Neural cell (in vitro differentiated cells): Measurements from ENCODE around the gene TENM3. TPM values are rescaled to one million over a fixed set of nuclear protein-coding genes. Genes with fewer than 3 reads are reported as not detected.

Experiments used
- H2AFZ ChIP-seq: fragments of 200-600, 300-800 bp; sonication (generic), shearing (Covaris generic); 2 replicates; pipeline ENCODE4 v1.6.0; 2014; ENCODE audit warnings: low read depth, mild to moderate bottlenecking, antibody characterized with exemption, low read length, moderate library complexity
- H3F3A ChIP-seq: fragments of 200-600 bp; shearing (Covaris generic); 2 replicates; pipeline ENCODE4 v1.6.1; 2016; ENCODE audit warnings: mild to moderate bottlenecking, moderate library complexity, mixed read lengths, antibody characterized with exemption, low read length; ENCODE audit not compliant: insufficient read depth, poor library complexity, severe bottlenecking
- H3K27ac ChIP-seq: fragments of 200-600, 300-800 bp; sonication (generic), shearing (Covaris generic); 2 replicates; pipeline ENCODE4 v1.5.1; 2014; ENCODE audit warnings: mild to moderate bottlenecking, low read length, moderate library complexity
- H3K27me3 ChIP-seq: fragments of 300-800, 200-600 bp; sonication (generic), shearing (Covaris generic); 2 replicates; pipeline ENCODE4 v1.6.0; 2014; ENCODE audit warnings: mild to moderate bottlenecking, low read depth, low read length, moderate library complexity; ENCODE audit not compliant: insufficient read depth
- H3K36me3 ChIP-seq: fragments of 300-800, 200-600 bp; sonication (generic), shearing (Covaris generic); 2 replicates; pipeline ENCODE4 v1.5.1; 2014; ENCODE audit warnings: mild to moderate bottlenecking, antibody characterized with exemption, low read length, moderate library complexity; ENCODE audit not compliant: insufficient read depth
- H3K4me2 ChIP-seq: fragments of 300-800, 200-600 bp; sonication (generic), shearing (Covaris generic); 2 replicates; pipeline ENCODE4 v1.6.0; 2014; ENCODE audit warnings: mild to moderate bottlenecking, low read length
- H3K4me3 ChIP-seq: fragments of 300-800, 200-600 bp; sonication (generic), shearing (Covaris generic); 2 replicates; pipeline ENCODE4 v1.5.1; 2014; ENCODE audit warnings: mild to moderate bottlenecking, low read length, moderate library complexity
- H3K79me2 ChIP-seq: fragments of 200-600 bp; shearing (Covaris generic); replicated peaks from 2 replicates; pipeline ENCODE4 v1.6.0; 2014; ENCODE audit warnings: mild to moderate bottlenecking, low read length, moderate library complexity; ENCODE audit not compliant: insufficient read depth
- H3K9ac ChIP-seq: fragments of 300-800, 200-600 bp; sonication (generic), shearing (Covaris generic); 2 replicates; pipeline ENCODE4 v1.6.1; 2016; ENCODE audit warnings: mild to moderate bottlenecking, low read length, mixed read lengths
- H3K9me2 ChIP-seq: fragments of 200-600 bp; shearing (Covaris generic); 2 replicates; pipeline ENCODE4 v1.6.1; 2016; ENCODE audit warnings: mild to moderate bottlenecking, low read length, mixed read lengths; ENCODE audit not compliant: insufficient read depth
- H3K9me3 ChIP-seq: fragments of 200-600, 300-800 bp; sonication (generic), shearing (Covaris generic); 2 replicates; pipeline ENCODE4 v1.6.1; 2016; ENCODE audit warnings: mild to moderate bottlenecking, mixed run types, low read length, moderate library complexity, mixed read lengths
- H4K20me1 ChIP-seq: fragments of 200-600 bp; shearing (Covaris generic); 2 replicates; pipeline ENCODE4 v1.6.1; 2016; ENCODE audit warnings: mild to moderate bottlenecking, mixed run types; ENCODE audit not compliant: insufficient read depth
- CTCF ChIP-seq: fragments of 450-650 bp; IDR thresholded peaks from 2 replicates; pipeline ENCODE4 v1.5.1; 2014; ENCODE audit warnings: antibody characterized with exemption, mild to moderate bottlenecking, moderate library complexity; ENCODE audit not compliant: poor library complexity, severe bottlenecking
- EP300 ChIP-seq: fragments of 450-650 bp; conservative IDR thresholded peaks from 2 replicates; pipeline ENCODE4 v1.6.1; 2014; ENCODE audit warnings: antibody characterized with exemption, mild to moderate bottlenecking, moderate library complexity; ENCODE audit not compliant: poor library complexity, severe bottlenecking
- EZH2 ChIP-seq: fragments of 200-600, 300-800 bp; shearing (Covaris generic), sonication (generic); IDR thresholded peaks from 2 replicates; pipeline ENCODE4 v1.6.1; 2014; ENCODE audit warnings: antibody characterized with exemption, low read length, borderline replicate concordance, mild to moderate bottlenecking; ENCODE audit not compliant: insufficient read depth, poor library complexity, severe bottlenecking
- MXI1 ChIP-seq: fragments of 450-650 bp; conservative IDR thresholded peaks from 2 replicates; pipeline ENCODE4 v1.6.1; 2014; ENCODE audit warnings: antibody characterized with exemption, mild to moderate bottlenecking; ENCODE audit not compliant: poor library complexity, severe bottlenecking
- POLR2AphosphoS5 ChIP-seq: IDR thresholded peaks from 2 replicates; pipeline ENCODE4 v1.6.1; 2012
- RAD21 ChIP-seq: fragments of 450-650 bp; conservative IDR thresholded peaks from 2 replicates; pipeline ENCODE4 v1.6.1; 2014; ENCODE audit warnings: antibody characterized with exemption, mild to moderate bottlenecking, moderate library complexity
- REST ChIP-seq: IDR thresholded peaks from 2 replicates; pipeline ENCODE4 v1.6.1; 2012; ENCODE audit warnings: borderline replicate concordance
- SMC3 ChIP-seq: fragments of 450-650 bp; conservative IDR thresholded peaks from 2 replicates; pipeline ENCODE4 v1.6.1; 2014; ENCODE audit warnings: antibody characterized with exemption, mild to moderate bottlenecking, moderate library complexity; ENCODE audit not compliant: poor library complexity
- TAF1 ChIP-seq: IDR thresholded peaks from 2 replicates; pipeline ENCODE4 v1.6.1; 2012; ENCODE audit warnings: low read depth
- polyA plus RNA-seq: library from polyadenylated mRNA; depleted of rRNA; stranded (reverse); fragments of >200 nt; gene quantifications from 2 replicates; pipeline ENCODE4 v1.2.3, GENCODE V29; 2014

TENM3 gene
- polyA plus RNA-seq, 1 donor from 2014 or later, result 7.3 TPM

GRCh38 chr4:182449930-182450439 lies 206.8 kb downstream of the TENM3 start:
- Histone ChIP-seq H3K9ac (peak overlapping the region; percentile 74), H2AFZ (no peak overlapping the region), H3K9me3 (no peaks in the 10 kb centered on the region), H3K27me3 (peaks cover 6% of the 10 kb centered on the region), H3K4me2 (peak overlapping the region; percentile 83), H3F3A (no peaks in the 10 kb centered on the region), H3K79me2 (peaks cover 46% of the 10 kb centered on the region), H3K9me2 (no peaks in the 10 kb centered on the region), H3K27ac (peak overlapping the region; percentile 63), H3K4me3 (peak overlapping the region; percentile 72), H4K20me1 (no peaks in the 10 kb centered on the region), H3K36me3 (no peaks in the 10 kb centered on the region)
- no peak for TF ChIP-seq REST
- no peak for TF ChIP-seq RAD21
- TF ChIP-seq EP300, result no peak
- no peak for TF ChIP-seq MXI1
- TF ChIP-seq EZH2, result no peak
- TF ChIP-seq POLR2AphosphoS5, result no peak
- TF ChIP-seq TAF1, result no peak
- TF ChIP-seq CTCF, result no peak
- TF ChIP-seq SMC3, result no peak

GRCh38 chr4:182451441-182451840 lies 208.2 kb downstream of the TENM3 start:
- peaks cover 54% of the 10 kb centered on the region for H3K79me2 ChIP-seq
- no peaks in the 10 kb centered on the region for H4K20me1 ChIP-seq
- H3K9me3 ChIP-seq, result no peaks in the 10 kb centered on the region
- peak overlapping the region; percentile 72 for H3K4me3 ChIP-seq
- peaks cover 6% of the 10 kb centered on the region for H3K27me3 ChIP-seq
- TF ChIP-seq SMC3, result no peak
- TF ChIP-seq REST, result no peak
- TF ChIP-seq POLR2AphosphoS5, result no peak
- TF ChIP-seq EZH2, result no peak
- no peak for TF ChIP-seq RAD21
- no peak for TF ChIP-seq CTCF
- no peak for TF ChIP-seq TAF1
- TF ChIP-seq MXI1, result no peak
- no peak for TF ChIP-seq EP300
- H3K4me2 ChIP-seq, result peak overlapping the region; percentile 83
- peak overlapping the region; percentile 16 for H3K9ac ChIP-seq
- no peaks in the 10 kb centered on the region for H3K9me2 ChIP-seq
- no peak overlapping the region for H2AFZ ChIP-seq
- H3K27ac ChIP-seq, result no peak overlapping the region
- H3K36me3 ChIP-seq, result no peaks in the 10 kb centered on the region
- no peaks in the 10 kb centered on the region for H3F3A ChIP-seq
